Measurements from ENCODE around the gene EPN1. TPM values are rescaled to one million over a fixed set of nuclear protein-coding genes. Genes with fewer than 3 reads are reported as not detected.

Gene EPN1
- total RNA-seq, 1 experiment from 2014 or later = 32.8 TPM

DNA sequence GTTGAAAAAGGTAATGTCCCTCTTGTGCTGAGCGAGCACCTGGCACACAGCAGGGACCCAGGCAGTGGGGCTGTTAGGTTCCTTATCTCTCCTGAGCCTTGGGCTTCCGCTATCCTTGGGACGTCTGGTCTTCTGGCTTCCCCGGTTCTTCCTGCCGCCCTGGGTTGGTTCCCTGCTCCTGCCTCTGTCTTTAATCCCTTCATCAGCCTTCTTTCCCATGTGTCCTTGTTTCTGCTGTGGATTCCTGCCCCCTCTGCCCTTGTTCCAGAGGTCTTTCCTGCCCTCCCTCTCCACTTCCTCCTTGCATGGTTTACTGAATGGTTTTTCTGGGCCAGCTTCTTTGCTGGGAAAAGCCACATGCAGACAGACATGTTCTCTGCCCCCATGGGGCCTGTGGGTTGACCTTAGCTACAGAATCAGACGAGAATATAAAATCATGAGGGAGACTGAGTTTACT lies 2.6 kb downstream of the EPN1 start:
- no peak for DNase-seq (ENCODE audit: extremely low read depth, low read depth)

DNA sequence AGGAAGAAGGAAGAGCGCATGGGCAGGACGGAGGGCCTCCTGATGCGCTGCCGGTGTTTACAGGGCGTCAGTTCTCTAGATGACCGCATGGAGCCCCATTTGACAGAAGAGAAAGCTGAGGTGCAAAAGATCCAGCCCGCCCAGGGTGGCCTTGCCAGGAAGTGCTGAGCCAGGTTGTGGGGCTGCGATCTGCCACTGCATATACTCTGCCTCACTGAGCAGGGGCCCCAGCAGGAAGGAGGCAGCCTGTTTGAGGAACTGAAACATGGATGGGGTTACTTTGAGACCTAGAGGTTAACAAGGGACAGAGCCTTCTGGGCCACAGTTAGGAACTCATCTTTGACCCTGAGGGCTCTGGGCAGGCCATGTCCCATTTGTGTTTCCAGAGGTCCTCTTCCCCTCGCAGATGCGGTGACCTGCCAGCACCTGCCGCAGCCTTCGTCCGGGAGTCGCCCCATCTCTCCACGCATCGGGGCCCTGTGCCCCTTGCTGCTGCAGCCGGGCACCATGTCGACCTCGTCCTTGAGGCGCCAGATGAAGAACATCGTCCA lies 3.2 kb downstream of the EPN1 start:
- no peak for DNase-seq (ENCODE audit: extremely low read depth, low read depth)

DNA sequence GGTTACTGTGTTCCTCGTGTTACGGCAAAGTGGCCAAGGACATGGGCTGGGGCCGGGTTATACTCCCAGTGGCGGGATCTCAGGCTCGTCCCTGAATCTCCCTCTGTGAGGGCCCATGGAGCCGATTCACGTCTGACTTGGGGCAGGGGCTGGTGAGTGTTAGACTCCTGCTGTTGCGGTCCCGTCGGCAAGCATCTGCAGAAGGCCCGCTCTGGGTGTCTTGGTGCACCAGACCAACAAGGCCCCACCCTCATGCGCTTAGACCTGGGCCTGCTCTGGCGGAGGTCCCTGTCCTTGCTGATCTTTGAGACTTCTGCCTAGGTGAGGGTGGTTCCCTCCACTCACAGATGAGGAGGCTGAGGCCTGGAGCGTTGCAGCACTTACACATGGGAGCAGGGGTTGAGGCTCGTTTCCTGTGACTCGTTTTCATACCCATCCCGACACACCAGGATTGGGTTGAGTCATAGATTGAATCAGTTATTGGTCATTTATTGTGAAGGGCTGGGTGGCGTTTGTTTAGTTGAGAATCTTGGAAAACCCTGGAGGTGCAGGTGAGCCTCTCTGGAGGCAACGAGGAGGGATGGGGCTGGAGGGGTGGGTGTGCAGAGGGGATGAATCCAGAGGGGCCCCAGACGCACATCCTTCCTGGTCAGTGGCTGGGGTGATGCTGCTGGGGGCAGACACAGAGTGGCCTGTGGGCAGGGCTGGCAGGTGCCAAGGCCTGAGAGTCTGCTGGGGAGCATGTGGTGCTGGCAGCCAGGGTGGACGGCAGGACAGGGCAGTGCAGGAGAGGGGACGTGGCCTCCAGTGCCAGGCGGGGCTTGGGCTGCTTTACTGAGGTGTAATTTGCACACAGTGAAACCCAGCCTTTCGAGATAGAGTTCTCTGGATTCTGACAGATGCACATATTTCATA lies 4.6 kb downstream of the EPN1 start:
- DNase-seq (ENCODE audit: extremely low read depth, low read depth) = no peak

DNA sequence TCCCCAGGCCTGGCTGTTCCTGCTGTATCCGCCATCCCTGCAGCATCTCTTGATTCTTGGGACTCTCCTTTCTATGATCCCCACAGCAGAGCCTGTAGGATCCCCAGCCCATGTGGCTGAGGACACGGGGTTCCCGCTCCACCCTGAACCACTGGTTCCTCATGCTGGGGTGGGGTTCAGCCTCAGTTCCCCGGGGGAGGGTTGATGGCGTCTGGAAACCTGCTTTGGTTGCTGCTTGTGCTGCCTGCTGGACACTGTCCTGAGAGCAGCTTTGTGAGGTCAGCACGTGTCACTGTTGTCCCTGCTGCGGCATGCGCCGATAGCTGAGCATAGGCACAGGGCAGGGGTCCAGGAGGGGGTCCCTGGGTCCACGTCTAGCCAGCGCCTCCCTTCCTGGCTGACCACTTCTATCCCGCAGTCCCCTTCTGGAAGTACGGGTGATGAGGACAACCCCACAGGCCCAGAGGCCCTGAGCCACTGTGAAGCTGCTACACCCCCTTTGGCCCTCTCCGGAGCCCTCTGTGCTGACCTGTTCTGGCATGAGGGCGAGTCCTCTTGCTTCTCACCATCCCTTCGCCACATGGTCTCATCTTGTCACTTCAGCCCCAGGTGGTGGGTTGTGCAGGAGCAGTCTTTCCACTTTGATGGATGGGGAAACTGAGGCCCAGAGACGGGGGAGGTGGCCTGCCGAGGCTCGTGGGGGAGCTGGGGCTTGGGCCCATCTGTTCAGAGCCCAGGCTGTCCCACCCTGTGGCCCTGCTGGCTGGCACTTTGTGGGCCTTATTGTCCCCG lies 5.5 kb downstream of the EPN1 start:
- no peak for DNase-seq (ENCODE audit: extremely low read depth, low read depth)

DNA sequence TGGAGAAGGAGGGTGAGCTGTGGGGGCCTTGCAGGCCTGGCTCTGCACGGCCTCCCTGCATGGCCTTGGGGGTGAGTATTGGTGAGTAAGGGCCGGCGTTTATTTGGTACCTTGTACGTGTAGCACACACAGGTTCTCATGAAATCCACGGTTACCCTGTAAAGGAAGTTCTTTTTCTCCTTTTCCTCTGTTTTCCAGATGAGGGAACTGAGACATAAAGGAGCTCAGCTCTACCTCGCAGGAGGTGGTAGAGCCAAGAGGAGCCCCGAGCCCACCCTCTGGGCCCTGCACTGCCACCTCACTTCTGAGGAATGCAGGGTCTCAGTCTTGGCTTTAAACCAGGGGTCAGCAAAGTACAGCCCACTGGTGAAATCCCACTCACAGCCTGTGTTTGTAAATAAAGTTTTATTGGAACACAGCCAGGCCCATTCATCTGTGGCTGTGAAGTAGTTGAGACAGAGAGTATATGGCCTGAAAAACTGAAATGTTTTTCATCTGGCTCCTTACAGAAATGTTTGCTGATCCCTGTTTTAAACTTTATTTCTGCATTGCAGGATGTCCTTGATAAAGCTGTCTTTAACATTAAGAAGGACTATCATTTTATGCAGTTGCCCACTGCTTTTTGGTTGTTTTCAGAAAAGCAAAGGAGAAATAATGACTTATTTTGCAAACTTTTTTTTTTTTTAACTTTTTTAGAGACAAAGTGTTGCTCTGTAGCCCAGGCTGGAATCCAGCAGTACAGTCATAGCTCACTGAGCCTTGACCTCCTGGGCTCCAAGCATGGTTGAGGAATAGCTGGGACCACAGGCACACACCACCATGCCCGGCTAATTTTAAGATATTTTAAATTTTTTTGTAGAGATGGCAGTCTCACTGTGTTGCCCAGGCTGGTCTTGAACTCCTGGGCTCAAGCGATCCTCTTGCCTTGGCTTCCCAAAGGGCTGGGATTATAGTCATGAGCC lies 6.4 kb downstream of the EPN1 start:
- DNase-seq (ENCODE audit: extremely low read depth, low read depth) = no peak

DNA sequence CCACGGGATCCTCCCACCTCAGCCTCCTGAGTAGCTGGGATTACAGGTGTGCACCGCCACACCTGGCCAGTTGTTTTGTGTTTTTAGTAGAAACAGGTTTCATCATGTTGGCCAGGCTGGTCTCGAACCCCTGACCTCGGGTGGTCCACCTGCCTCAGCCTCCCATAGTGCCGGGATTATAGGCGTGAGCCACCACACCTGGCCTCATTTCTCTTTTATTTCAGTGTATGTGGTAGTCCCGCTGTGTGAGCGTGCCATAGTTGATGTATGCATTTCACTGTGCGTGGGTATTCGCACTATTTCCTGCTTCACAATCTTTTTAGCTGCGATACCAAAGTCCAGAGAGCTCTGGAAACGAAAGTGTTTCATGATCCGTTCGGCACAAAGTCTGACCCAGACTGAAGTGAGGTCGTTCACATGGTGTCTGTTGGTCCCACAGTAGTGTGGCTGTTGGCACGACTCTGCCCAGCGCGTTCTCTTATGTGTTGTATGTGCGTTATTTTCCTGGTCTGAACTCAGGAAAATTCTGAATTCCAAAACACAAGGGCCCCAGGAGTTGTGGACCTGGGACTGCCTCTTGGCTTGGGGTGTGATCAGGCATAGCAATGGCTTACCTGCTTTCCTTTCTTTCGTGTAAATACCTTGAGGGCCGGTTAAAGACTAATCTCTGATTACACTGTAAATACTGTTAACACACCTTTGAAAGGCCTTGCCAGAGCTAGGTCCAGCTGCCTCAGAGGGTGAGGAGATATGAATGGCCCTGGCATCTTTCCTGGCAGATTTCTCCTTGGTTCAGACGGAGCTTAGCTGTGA lies 8.6 kb downstream of the EPN1 start:
- DNase-seq (ENCODE audit: extremely low read depth, low read depth) = no peak

DNA sequence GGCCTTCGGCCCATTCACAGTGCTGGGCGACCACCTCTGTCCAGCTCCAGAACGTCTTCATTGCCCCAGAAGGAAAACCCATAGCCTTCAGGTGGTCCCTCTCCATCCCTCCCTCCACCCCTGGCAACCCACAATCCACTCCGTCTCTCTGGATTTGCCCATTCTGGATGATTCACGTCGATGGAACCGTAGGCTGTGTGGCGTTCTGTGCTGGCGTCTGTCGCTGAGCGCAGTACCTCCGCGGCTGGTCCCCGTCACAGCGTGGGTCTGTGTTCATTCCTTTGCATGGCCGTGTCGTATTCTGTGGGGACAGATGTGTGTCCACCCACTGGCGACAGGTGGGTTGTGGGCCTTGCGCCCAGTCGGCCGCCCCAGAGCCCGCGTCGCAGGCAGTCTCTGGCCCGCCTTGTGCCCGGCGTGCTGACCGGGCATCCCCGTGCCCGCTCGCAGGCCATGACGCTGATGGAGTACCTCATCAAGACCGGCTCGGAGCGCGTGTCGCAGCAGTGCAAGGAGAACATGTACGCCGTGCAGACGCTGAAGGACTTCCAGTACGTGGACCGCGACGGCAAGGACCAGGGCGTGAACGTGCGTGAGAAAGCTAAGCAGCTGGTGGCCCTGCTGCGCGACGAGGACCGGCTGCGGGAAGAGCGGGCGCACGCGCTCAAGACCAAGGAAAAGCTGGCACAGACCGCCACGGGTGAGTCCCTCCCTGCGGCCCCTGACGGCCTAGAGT lies 10.1 kb downstream of the EPN1 start:
- DNase-seq (ENCODE audit: extremely low read depth, low read depth) = no peak

DNA sequence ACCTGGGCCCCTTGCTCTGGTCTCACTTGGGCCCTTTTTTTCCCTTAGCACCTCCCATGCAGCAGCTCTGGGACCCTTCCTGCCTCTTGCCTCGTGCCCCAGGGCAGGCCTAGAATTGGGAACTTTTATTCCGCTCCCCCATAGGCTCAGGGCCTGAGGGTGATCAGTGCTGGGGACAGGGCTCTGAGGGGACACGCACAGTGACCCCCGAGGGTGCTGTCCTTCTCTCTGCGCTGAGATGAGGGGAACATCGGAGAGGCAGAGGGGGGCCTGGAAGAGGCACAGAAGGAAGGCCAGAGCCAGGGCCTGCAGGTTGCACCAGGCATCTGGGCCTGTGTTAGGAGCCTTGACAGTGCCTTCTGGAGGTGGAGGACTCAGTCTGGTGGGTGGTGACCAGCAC lies 10.8 kb downstream of the EPN1 start:
- no peak for DNase-seq (ENCODE audit: extremely low read depth, low read depth)

DNA sequence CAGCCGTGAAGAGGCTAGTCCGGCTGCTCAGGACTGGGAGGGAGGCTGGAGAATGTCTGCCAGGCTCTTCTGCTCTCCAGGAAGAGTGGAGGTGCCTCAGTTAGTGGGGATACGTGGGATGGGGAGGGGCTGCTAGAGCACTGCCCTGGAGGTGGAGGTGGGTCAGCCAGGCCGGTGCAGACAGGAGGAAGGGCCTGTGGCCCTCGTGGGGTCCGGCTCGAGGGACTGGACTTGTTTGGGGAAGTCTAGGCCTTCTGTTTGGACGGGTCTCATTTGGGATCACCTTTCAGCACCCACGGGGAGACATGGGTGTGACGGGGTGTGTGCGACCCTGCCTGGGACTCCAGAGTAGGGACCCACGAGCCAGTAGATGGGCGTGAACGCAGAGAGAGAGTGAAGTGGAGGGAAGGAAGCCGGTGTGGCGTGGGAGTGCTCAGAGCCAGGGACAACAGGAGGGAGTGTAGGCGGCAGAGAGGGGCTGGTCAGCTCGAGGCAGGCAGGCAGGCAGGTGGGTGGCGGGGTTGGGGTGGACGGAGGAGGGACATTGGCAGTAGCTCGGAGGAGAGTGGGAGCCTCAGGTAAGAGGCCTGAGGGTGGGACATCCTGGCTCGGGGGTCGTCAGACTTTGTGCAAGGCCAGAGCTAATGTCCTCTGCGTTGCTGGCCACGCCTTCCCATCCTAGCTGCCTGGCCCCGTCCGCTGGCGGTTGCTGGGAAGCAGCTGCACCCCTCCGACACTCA lies 11.5 kb downstream of the EPN1 start:
- DNase-seq (ENCODE audit: extremely low read depth, low read depth) = no peak

DNA sequence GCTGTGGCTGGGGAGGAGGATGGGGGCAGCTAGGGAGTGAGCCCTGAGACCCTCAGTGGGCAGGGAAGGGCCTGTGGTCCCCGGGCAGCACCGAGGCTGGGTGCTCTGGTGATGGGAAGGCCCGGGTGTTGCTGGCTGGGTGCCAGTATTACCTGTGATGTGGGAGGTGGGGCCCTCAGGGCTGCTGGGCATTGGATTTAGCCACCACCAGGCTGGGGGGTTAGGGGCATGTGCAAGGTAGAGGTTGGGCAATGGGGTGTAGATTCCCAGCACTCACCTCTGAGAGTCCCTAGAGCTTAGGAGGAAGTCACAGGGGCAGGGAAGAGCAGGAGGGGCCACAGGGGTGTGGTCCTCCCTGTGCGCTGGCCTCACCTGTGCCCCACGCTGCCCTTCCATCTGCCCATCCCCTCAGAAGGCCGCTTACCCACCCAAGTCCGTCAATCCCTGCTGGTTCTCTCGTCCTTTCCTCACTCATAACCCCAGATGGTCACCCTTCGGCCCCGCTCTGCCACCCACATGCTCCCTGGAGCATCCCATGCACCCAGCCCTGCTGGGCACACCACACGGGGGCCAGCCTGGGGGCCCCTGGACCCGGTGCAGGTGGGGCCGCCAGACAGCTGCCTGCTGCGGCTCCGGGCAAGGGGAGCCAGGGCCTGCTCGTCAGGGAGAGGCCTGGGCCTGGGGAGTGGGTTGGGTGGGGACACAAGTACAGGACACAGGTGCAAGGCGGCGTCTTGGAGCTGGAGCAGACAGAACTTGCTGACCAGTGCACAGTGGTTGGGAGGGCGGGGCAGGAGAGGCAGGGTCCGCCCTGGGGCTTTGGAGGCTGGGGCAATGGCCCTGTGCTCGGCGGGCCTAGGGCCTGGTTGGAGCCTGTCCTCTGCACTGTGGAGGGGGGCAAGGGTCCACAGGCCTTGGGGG lies 12.5 kb downstream of the EPN1 start:
- no peak for DNase-seq (ENCODE audit: extremely low read depth, low read depth)

DNA sequence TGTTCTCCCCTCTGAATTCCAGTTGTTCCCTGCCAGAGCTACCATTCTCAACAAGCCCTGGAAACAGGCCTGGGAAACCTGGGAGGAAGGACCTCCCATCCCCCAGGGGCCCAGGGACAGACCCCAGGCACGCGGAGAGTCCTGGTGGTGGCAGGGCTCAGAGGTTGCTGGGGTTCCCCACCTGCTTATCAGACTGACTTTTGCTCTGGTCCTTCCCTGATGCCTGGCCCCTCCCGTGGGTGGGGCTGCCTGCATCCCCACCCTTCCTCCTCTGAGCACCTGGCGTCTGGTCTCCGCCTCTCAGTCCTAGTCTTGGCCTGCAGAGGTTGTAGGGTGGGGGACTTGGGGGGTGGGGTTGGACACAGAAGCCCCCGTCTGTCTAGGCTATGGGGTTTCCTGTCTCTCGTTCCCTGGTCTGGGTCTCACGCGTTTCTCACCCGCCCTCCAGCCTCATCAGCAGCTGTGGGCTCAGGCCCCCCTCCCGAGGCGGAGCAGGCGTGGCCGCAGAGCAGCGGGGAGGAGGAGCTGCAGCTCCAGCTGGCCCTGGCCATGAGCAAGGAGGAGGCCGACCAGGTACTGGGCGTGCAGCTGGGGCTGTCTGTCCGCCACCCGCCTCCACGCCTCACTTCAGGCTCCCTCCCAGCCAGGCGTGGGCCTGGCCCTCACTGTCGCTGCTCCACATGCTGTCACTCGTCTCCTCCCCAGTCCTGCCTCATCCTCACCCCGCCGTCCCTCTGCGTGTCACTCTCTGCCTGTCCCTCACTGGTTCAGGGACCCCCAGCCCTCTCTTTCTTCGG lies 13.6 kb downstream of the EPN1 start:
- no peak for DNase-seq (ENCODE audit: extremely low read depth, low read depth)

DNA sequence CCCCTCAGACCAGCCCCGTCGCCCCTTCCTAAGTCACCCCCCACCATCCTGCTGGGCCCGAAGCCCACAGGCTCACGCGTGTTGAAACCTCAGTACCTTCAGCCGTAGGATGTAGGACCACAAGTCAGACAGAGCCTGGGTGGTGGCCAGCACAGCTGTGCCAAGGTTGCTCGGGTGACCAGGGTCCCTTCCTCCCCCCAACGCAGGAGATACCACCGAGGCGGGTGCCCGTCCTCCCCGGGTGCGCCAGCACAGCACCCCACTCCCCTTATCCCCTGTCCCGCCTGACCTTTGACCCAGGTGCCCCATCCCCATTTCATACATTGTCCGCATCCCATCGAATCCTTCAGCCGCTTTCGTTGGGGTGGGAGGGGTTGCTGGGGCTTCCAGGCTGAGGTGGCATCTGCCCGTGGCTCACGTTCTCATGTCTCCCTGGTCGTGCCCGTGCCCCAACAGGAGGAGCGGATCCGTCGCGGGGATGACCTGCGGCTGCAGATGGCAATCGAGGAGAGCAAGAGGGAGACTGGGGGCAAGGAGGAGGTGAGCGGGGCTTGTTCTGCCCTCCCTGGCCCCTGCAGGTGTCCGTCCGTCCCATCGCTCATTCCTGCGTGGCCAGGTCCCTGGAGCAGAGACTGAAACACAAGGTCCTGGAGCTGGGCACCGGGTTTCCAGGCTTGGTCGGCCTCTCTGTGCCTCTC lies 14.5 kb downstream of the EPN1 start:
- DNase-seq (ENCODE audit: extremely low read depth, low read depth) = no peak

DNA sequence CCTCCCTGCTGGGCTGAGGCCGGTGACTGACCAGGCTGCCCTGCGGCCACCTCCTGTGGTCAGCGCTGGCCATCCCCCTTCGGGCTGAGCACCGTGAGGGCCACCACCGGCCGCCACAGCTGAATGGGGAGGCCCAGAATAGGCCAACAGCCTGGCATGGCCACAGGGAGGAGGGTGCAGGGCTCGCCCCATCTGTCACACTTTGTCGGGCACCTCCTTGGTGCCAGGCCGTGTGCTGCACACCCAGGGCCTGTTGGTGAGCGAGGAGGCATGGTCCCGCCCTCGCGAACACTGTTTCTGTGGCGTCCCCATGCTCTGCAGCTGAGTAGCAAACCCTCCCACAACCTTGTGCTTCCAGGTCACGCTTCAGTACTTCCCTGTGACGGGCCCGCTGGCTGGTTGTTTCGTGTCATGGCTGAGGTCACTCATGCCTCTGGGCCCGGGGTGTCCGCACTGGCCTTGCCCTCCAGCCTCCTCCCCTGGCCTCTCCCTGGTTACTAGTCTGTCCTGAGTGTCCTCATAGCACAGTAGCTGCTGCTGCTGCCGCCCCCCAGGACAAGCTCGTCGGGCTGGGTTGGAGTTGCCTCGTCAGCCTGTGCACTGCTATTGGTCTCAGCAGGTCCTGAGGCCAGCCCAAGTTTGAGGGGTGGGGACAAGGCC lies 15.2 kb downstream of the EPN1 start:
- no peak for DNase-seq (ENCODE audit: extremely low read depth, low read depth)

DNA sequence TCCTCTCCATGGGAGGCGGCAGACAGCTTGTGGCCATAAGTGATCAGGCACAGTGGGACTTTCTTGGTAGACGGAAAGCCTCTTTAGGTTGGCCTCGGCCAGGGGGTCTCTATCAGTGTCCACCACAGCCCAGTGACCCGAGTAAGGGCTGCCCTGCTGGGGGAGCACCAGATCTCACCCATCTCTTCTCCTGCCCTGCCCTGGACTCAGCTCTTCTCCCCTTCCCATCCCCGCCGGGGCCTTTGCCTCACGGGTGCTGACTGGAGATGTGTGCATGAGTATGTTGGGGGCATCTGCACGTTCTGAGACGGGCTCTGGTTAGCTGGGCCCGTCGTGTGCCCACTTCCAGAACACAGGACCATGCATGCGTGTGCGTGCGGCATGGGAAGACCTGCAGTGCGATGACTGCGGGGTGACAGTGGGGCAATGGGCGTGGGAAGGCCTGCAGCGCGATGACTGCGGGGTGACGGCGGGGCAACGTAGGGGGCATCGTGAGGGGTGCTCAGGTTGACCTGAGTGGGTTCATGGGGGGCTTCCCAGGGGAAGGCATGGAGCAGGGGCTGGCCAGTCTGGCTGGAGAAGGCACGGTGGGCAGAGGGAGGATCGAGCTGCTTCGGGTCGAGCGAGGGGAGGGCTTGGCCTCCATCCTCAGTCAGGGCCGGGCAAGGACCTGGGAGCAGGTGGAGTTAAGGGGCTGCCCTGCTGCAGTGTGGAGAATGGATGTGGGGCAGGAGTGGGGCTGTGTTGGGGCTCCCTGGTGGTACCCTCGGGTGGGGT lies 15.9 kb downstream of the EPN1 start:
- DNase-seq (ENCODE audit: extremely low read depth, low read depth) = no peak

Data from NCI-H460 (cell line).